ENCODE results near the gene RNF25.

The RNF25 gene

GRCh38 chr2:218671654-218672566 is at the start of gene RNF25, which contains the start of gene STK36:
Gene RNF25 (minus strand): TSS chr2:218672002. CDS start chr2:218671970, 32 bp downstream.
Gene STK36 (plus strand): TSS chr2:218672086. CDS start chr2:218672830, 744 bp downstream.
- DNase-seq = peak; percentile 31 to 91 (median 80)

GRCh38 chr2:218721488-218721887 is 49.7 kb upstream of the RNF25 start:
- no peak for DNase-seq

GRCh38 chr2:218720048-218721041 is 48.5 kb upstream of the RNF25 start:
- no peak for DNase-seq

GRCh38 chr2:218719457-218719856 is 47.7 kb upstream of the RNF25 start:
- no peak for DNase-seq

GRCh38 chr2:218718058-218718457 is 46.3 kb upstream of the RNF25 start:
- peak in 1 of 56 donors; percentile 17 for DNase-seq

- DNase-seq = no peak
These were observed 45.5 kb upstream of the RNF25 start for GRCh38 chr2:218717262-218717661.

GRCh38 chr2:218716070-218716469 is 44.3 kb upstream of the RNF25 start:
- DNase-seq = peak in 1 of 56 donors; percentile 33

GRCh38 chr2:218713922-218714321 is 42.1 kb upstream of the RNF25 start:
- DNase-seq = no peak

- DNase-seq = no peak
These were observed 39.7 kb upstream of the RNF25 start for GRCh38 chr2:218711550-218711929.

- peak; percentile 86 to 99 (median 96) for DNase-seq
These were observed 39.1 kb upstream of the RNF25 start, which contains the start of gene TTLL4 for GRCh38 chr2:218710687-218711549. Gene TTLL4 (plus strand): TSS chr2:218710835. CDS start chr2:218737677, 26,842 bp downstream.

- DNase-seq = no peak
These were observed 38.5 kb upstream of the RNF25 start for GRCh38 chr2:218710334-218710686.

- no peak for DNase-seq
These were observed 38.1 kb upstream of the RNF25 start for GRCh38 chr2:218709908-218710307.

GRCh38 chr2:218708086-218708485 is 36.3 kb upstream of the RNF25 start:
- DNase-seq = no peak

- DNase-seq = no peak
These were observed 31.5 kb upstream of the RNF25 start for GRCh38 chr2:218703341-218703740.

GRCh38 chr2:218701806-218702205 is 30.0 kb upstream of the RNF25 start:
- peak in 15 of 56 donors; percentile 3 to 53 (median 19) for DNase-seq

GRCh38 chr2:218698885-218699284 is 27.1 kb upstream of the RNF25 start:
- peak in 1 of 56 donors; percentile 5 for DNase-seq

GRCh38 chr2:218694405-218695145 is 22.8 kb upstream of the RNF25 start:
- no peak for DNase-seq

- no peak for DNase-seq
These were observed 19.4 kb upstream of the RNF25 start for GRCh38 chr2:218691234-218691633.

- peak in 29 of 56 donors; percentile 5 to 75 (median 34) for DNase-seq
These were observed 15.7 kb upstream of the RNF25 start for GRCh38 chr2:218687400-218688060.

Measured in amygdala (tissue), 56 donors.